GM23338 (cell line): Measurements from ENCODE around the gene SLC4A3. TPM values are rescaled to one million over a fixed set of nuclear protein-coding genes. Genes with fewer than 3 reads are reported as not detected.

Experiments
- ATAC-seq: fragments of 200-7000 bp; cut with Tn5 transposase; 3 replicates; pipeline ENCODE4 v1.9.1; 2020
- DNase-seq: peaks from one replicate; pipeline ENCODE4 v3.0.0-alpha.2; 2015; ENCODE audit warnings: low spot score
- H2AFZ ChIP-seq: fragments of 200-600 bp; sonication (generic); 2 replicates; pipeline ENCODE4 v1.8.0; 2016; ENCODE audit warnings: antibody characterized with exemption, mild to moderate bottlenecking, moderate library complexity
- H3F3A ChIP-seq: fragments of 200-600 bp; sonication (generic); replicated peaks from 2 replicates; pipeline ENCODE4 v1.8.0; 2017; ENCODE audit warnings: antibody characterized with exemption, mixed run types, low read depth
- H3K27ac ChIP-seq: fragments of 200-600 bp; sonication (generic); 2 replicates; pipeline ENCODE4 v1.6.1; 2016; ENCODE audit warnings: low read depth
- H3K27me3 ChIP-seq: fragments of 200-600 bp; sonication (generic); 2 replicates; pipeline ENCODE4 v1.8.0; 2016; ENCODE audit warnings: mild to moderate bottlenecking, mixed run types, moderate library complexity; ENCODE audit not compliant: insufficient read depth
- H3K36me3 ChIP-seq: fragments of 200-600 bp; sonication (generic); 2 replicates; pipeline ENCODE4 v1.8.0; 2016; ENCODE audit warnings: mild to moderate bottlenecking; ENCODE audit not compliant: insufficient read depth
- H3K4me1 ChIP-seq: fragments of 200-600 bp; sonication (generic); 2 replicates; pipeline ENCODE4 v1.8.0; 2016; ENCODE audit warnings: mild to moderate bottlenecking, moderate library complexity; ENCODE audit not compliant: insufficient read depth
- H3K4me2 ChIP-seq: fragments of 200-600 bp; sonication (generic); 2 replicates; pipeline ENCODE4 v1.7.1; 2017; ENCODE audit warnings: mixed run types
- H3K4me3 ChIP-seq: fragments of 200-600 bp; sonication (generic); 2 replicates; pipeline ENCODE4 v1.6.1; 2016; ENCODE audit warnings: mixed run types
- H3K79me2 ChIP-seq: fragments of 200-600 bp; sonication (generic); replicated peaks from 2 replicates; pipeline ENCODE4 v1.8.0; 2017; ENCODE audit warnings: mild to moderate bottlenecking; ENCODE audit not compliant: insufficient read depth
- H3K9me2 ChIP-seq: fragments of 200-600 bp; sonication (generic); 2 replicates; pipeline ENCODE4 v1.8.0; 2017; ENCODE audit not compliant: insufficient read depth
- H4K20me1 ChIP-seq: fragments of 200-600 bp; sonication (generic); replicated peaks from 2 replicates; pipeline ENCODE4 v1.8.0; 2017; ENCODE audit warnings: mild to moderate bottlenecking; ENCODE audit not compliant: insufficient read depth
- H3K27ac Mint-ChIP-seq: 2 replicates; pipeline ENCODE4 v1.8.0; 2020; ENCODE audit warnings: inconsistent platforms, mild to moderate bottlenecking, moderate library complexity, mixed read lengths
- H3K27me3 Mint-ChIP-seq: 3 replicates; pipeline ENCODE4 v1.8.0; 2022; ENCODE audit warnings: low read depth, mild to moderate bottlenecking, moderate library complexity, mixed read lengths, inconsistent platforms; ENCODE audit not compliant: insufficient read depth, poor library complexity
- H3K36me3 Mint-ChIP-seq: 3 replicates; pipeline ENCODE4 v1.8.0; 2021; ENCODE audit warnings: low read depth, mild to moderate bottlenecking, inconsistent platforms, moderate library complexity, mixed read lengths
- H3K4me1 Mint-ChIP-seq: 3 replicates; pipeline ENCODE4 v1.8.0; 2020; ENCODE audit warnings: mild to moderate bottlenecking, inconsistent platforms, mixed read lengths
- H3K4me3 Mint-ChIP-seq: 3 replicates; pipeline ENCODE4 v1.8.0; 2021; ENCODE audit warnings: moderate library complexity, mild to moderate bottlenecking, inconsistent platforms, mixed read lengths
- H3K9me3 Mint-ChIP-seq: 3 replicates; pipeline ENCODE4 v1.8.0; 2020; ENCODE audit warnings: moderate library complexity, mild to moderate bottlenecking, inconsistent platforms, mixed read lengths
- CREB1 ChIP-seq: fragments of 250-450 bp; sonication (Bioruptor Pico); IDR thresholded peaks from 2 replicates; pipeline ENCODE4 v1.5.0; 2020; ENCODE audit warnings: low read depth, mild to moderate bottlenecking, moderate library complexity
- CTCF ChIP-seq, 2 experiments: fragments of 200-600 bp in 1 of 2; sonication (generic) in 1 of 2; conservative IDR thresholded peaks; 2 replicates each; pipeline versions ENCODE4 v1.5.1 to v1.6.1; 2016 to 2017; ENCODE audit warnings: antibody characterized with exemption in 2 of 2, low read depth in 2 of 2, mild to moderate bottlenecking in 2 of 2, moderate library complexity in 1 of 2
- EZH2 ChIP-seq: fragments of 200-600 bp; sonication (generic); IDR thresholded peaks from one replicate; pipeline ENCODE4 v1.8.0; 2017; ENCODE audit warnings: antibody characterized with exemption, mild to moderate bottlenecking, low read depth; ENCODE audit not compliant: unreplicated experiment
- JUNB ChIP-seq: IDR thresholded peaks from one replicate; pipeline ENCODE4 v1.6.1; 2016; ENCODE audit warnings: antibody characterized with exemption; ENCODE audit not compliant: unreplicated experiment
- NANOG ChIP-seq: IDR thresholded peaks from 2 replicates; pipeline ENCODE4 v1.6.1; 2016; ENCODE audit warnings: antibody characterized with exemption, borderline replicate concordance
- POLR2AphosphoS5 ChIP-seq: IDR thresholded peaks from 2 replicates; pipeline ENCODE4 v1.6.1; 2016; ENCODE audit warnings: antibody characterized with exemption, low read depth
- STAT1 ChIP-seq: IDR thresholded peaks from one replicate; pipeline ENCODE4 v1.6.1; 2016; ENCODE audit warnings: antibody characterized with exemption; ENCODE audit not compliant: unreplicated experiment
- ZNF331 ChIP-seq: fragments of 250-450 bp; sonication (Bioruptor Pico); IDR thresholded peaks from 2 replicates; pipeline ENCODE4 v1.5.0; 2020; ENCODE audit warnings: low read depth, mild to moderate bottlenecking, moderate library complexity
- ZNF462 ChIP-seq: fragments of 250-450 bp; sonication (Bioruptor Pico); IDR thresholded peaks from 2 replicates; pipeline ENCODE4 v1.5.0; 2020; ENCODE audit warnings: mild to moderate bottlenecking, moderate library complexity
- polyA plus RNA-seq: library from polyadenylated mRNA; unstranded; fragments of >200 nt; fragmentation: Nextera tagmentation; extraction: Ambion mirVana; gene quantifications from 2 replicates; pipeline ENCODE4 v1.2.1, GENCODE V29; 2016
- total RNA-seq: library from RNA; depleted of rRNA; stranded (reverse); fragments of >200 nt; shearing (Covaris generic); gene quantifications from 2 replicates; pipeline ENCODE4 v1.2.3, GENCODE V29; 2014

Gene SLC4A3
- total and polyA plus RNA-seq, 2 experiments from 2014 or later, result 3.6 to 6.8 TPM

GRCh38 chr2:219624565-219624964, 2.9 kb upstream of the SLC4A3 start (continued):
- no peak for TF ChIP-seq ZNF462
- no peak for TF ChIP-seq CREB1 (CRISPR knock-in tag)

- Mint-ChIP-seq H3K9me3 (no peaks in the 10 kb centered on the region; the same call in 2 of the 3 replicates), H3K4me1 (peaks cover 6% of the 10 kb centered on the region; the same call in 1 of the 3 replicates), H3K27ac (no peak overlapping the region), H3K4me3 (no peak overlapping the region; the same call in 2 of the 3 replicates), H3K27me3 (peaks cover 9% of the 10 kb centered on the region), H3K36me3 (no peaks in the 10 kb centered on the region)
- Histone ChIP-seq H3K4me3 (no peak overlapping the region), H3K79me2 (no peaks in the 10 kb centered on the region), H4K20me1 (no peaks in the 10 kb centered on the region; the same call in 1 of the 2 replicates), H3K27me3 (peaks cover 6% of the 10 kb centered on the region; the same call in 1 of the 2 replicates), H3K9me2 (no peaks in the 10 kb centered on the region), H2AFZ (no peak overlapping the region), H3K4me2 (no peak overlapping the region), H3F3A (0 out of 2 replicates have a peak, but pooled peaks cover 5% of the 10 kb centered on the region), H3K27ac (no peak overlapping the region), H3K36me3 (no peaks in the 10 kb centered on the region), H3K4me1 (peaks cover 4% of the 10 kb centered on the region)
- DNase-seq (no peak), ATAC-seq (no peak)
- no peak for TF ChIP-seq NANOG
- no peak for TF ChIP-seq CTCF (conservative IDR thresholded peaks at IDR 0.05; ENCODE audit: low read depth in 2 of 2)
- TF ChIP-seq POLR2AphosphoS5, result no peak
- TF ChIP-seq EZH2, result no peak
- TF ChIP-seq JUNB, result no peak
- TF ChIP-seq STAT1, result no peak
- no peak for TF ChIP-seq ZNF331 (CRISPR knock-in tag)
Observed at GRCh38 chr2:219625179-219625578, 2.3 kb upstream of the SLC4A3 start.
